Subcutaneous adipose tissue (tissue), 4 donors: ENCODE results near the gene ANKS1B. TPM values are rescaled to one million over a fixed set of nuclear protein-coding genes. Genes with fewer than 3 reads are reported as not detected.

Experiments used
- CTCF ChIP-seq: fragments of 450-650 bp; IDR thresholded peaks from one replicate; pipeline ENCODE4 v1.5.1; 2016; ENCODE audit warnings: low read depth, mild to moderate bottlenecking, control low read depth, antibody characterized with exemption, moderate library complexity
- total RNA-seq, 4 donors: library from RNA; depleted of rRNA; stranded (reverse); fragments of >200 nt; gene quantifications; one replicate each; pipeline ENCODE4 v1.1.0, GENCODE V29; 2016

The ANKS1B gene
- total RNA-seq, 4 donors from 2014 or later = 4.5 to 15.4 (median 10.1) TPM

GRCh38 chr12:98974767-98975381 lies 1009.9 kb downstream of the ANKS1B start:
- TF ChIP-seq CTCF = no peak

- TF ChIP-seq CTCF = no peak
Measured at GRCh38 chr12:98973395-98973794, 1011.3 kb downstream of the ANKS1B start.

GRCh38 chr12:98970950-98971349 lies 1013.8 kb downstream of the ANKS1B start:
- TF ChIP-seq CTCF = no peak

GRCh38 chr12:98970210-98970609 lies 1014.5 kb downstream of the ANKS1B start:
- no peak for TF ChIP-seq CTCF

- no peak for TF ChIP-seq CTCF
Measured at GRCh38 chr12:98968896-98969295, 1015.8 kb downstream of the ANKS1B start.

GRCh38 chr12:98955284-98955683 lies 1029.5 kb downstream of the ANKS1B start:
- no peak for TF ChIP-seq CTCF

GRCh38 chr12:98954506-98954905 lies 1030.2 kb downstream of the ANKS1B start:
- no peak for TF ChIP-seq CTCF
